LNCAP (cell line): ENCODE data around the gene PMEPA1.

Experiments
- CTCF ChIP-seq: fragments of 450-650 bp; IDR thresholded peaks from 2 replicates; pipeline ENCODE4 v1.5.1; 2017; ENCODE audit warnings: mild to moderate bottlenecking

The PMEPA1 gene

GRCh38 chr20:57702521-57702920, 7.3 kb downstream of the PMEPA1 start:
- no peak for TF ChIP-seq CTCF

GRCh38 chr20:57702091-57702490, 7.7 kb downstream of the PMEPA1 start:
- no peak for TF ChIP-seq CTCF

GRCh38 chr20:57701651-57702050, 8.2 kb downstream of the PMEPA1 start:
- TF ChIP-seq CTCF = no peak

GRCh38 chr20:57701090-57701489, 8.7 kb downstream of the PMEPA1 start:
- no peak for TF ChIP-seq CTCF

- TF ChIP-seq CTCF = no peak
These were observed 10.4 kb downstream of the PMEPA1 start for GRCh38 chr20:57699395-57699794.

- no peak for TF ChIP-seq CTCF
These were observed 10.9 kb downstream of the PMEPA1 start for GRCh38 chr20:57698867-57699275.

- TF ChIP-seq CTCF = no peak
These were observed 11.5 kb downstream of the PMEPA1 start for GRCh38 chr20:57698116-57698866.

- TF ChIP-seq CTCF = no peak
These were observed 12.3 kb downstream of the PMEPA1 start for GRCh38 chr20:57697543-57697942.
